DND-41 (cell line): Measurements from ENCODE around the gene TTK.

Experiments used
- ATAC-seq: fragments of 200-7000 bp; cut with Tn5 transposase; 3 replicates; pipeline ENCODE4 v1.9.1; 2021; ENCODE audit warnings: low read depth; ENCODE audit not compliant: insufficient read depth
- DNase-seq: peaks from one replicate; pipeline ENCODE4 v3.0.0-alpha.2; 2020
- H2AFZ ChIP-seq: 2 replicates; pipeline ENCODE4 v1.6.0; 2012; ENCODE audit warnings: low read depth, low read length
- H3K27ac ChIP-seq: 2 replicates; pipeline ENCODE4 v1.5.1; 2012; ENCODE audit warnings: low read length, inconsistent platforms
- H3K27me3 ChIP-seq: fragments of 200-600 bp; sonication (generic); 2 replicates; pipeline ENCODE4 v1.6.0; 2012; ENCODE audit warnings: low read length, mild to moderate bottlenecking, inconsistent platforms; ENCODE audit not compliant: insufficient read depth, poor library complexity
- H3K36me3 ChIP-seq: 2 replicates; pipeline ENCODE4 v1.5.1; 2012; ENCODE audit warnings: low read length, inconsistent platforms; ENCODE audit not compliant: insufficient read depth
- H3K4me1 ChIP-seq: 2 replicates; pipeline ENCODE4 v1.5.1; 2012; ENCODE audit warnings: mild to moderate bottlenecking, low read length; ENCODE audit not compliant: insufficient read depth
- H3K4me2 ChIP-seq: 2 replicates; pipeline ENCODE4 v1.6.0; 2012; ENCODE audit warnings: mild to moderate bottlenecking, moderate library complexity, low read length, inconsistent platforms; ENCODE audit not compliant: insufficient read depth
- H3K4me3 ChIP-seq, 2 experiments: fragments of 200-600 bp in 1 of 2; shearing (Covaris generic) in 1 of 2; 2 replicates each; pipeline ENCODE4 v1.5.1; 2012 to 2016; ENCODE audit warnings: inconsistent platforms in 2 of 2, low read length in 2 of 2, mild to moderate bottlenecking in 2 of 2, low read depth in 1 of 2, moderate library complexity in 1 of 2
- H3K79me2 ChIP-seq: 2 replicates; pipeline ENCODE4 v1.6.0; 2012; ENCODE audit warnings: low read length, inconsistent platforms; ENCODE audit not compliant: insufficient read depth
- H3K9ac ChIP-seq: 2 replicates; pipeline ENCODE4 v1.6.0; 2012; ENCODE audit warnings: low read depth, mild to moderate bottlenecking, inconsistent platforms, low read length, moderate library complexity
- H3K9me3 ChIP-seq: 2 replicates; pipeline ENCODE4 v1.5.1; 2012; ENCODE audit warnings: low read length, moderate library complexity, mild to moderate bottlenecking, inconsistent platforms; ENCODE audit not compliant: insufficient read depth, severe bottlenecking
- H4K20me1 ChIP-seq: 2 replicates; pipeline ENCODE4 v1.6.0; 2012; ENCODE audit warnings: low read length; ENCODE audit not compliant: insufficient read depth
- CTCF ChIP-seq: IDR thresholded peaks from 2 replicates; pipeline ENCODE4 v1.5.1; 2012; ENCODE audit warnings: borderline replicate concordance, low read length, moderate library complexity, mild to moderate bottlenecking; ENCODE audit not compliant: poor library complexity, severe bottlenecking; ENCODE audit errors: extremely low read depth
- EZH2 ChIP-seq: IDR thresholded peaks from 3 replicates; pipeline ENCODE4 v1.6.1; 2012; ENCODE audit warnings: borderline replicate concordance, low read depth, mild to moderate bottlenecking, moderate library complexity, low read length, inconsistent platforms; ENCODE audit not compliant: severe bottlenecking

The TTK gene

DNA sequence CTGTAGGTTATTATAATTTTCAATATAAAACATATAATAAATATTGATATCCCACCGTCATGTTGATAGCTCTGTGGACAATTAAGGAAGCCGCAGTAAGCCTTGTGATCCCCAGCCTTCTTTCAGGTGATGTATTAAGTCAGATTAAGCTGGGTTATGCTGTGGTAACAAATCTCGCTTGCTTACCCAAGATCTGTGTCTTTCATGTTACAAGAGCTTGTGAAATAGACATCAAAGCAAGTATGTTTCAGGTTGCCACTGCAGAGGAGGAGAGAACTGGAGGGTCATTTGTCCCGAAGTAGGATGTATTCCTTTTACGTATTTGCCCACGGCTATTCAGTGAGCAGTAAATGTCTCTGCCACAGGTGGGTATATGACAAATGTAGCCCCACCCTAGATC, 84.2 kb downstream of the TTK start:
- Histone ChIP-seq H4K20me1 (no peaks in the 10 kb centered on the region), H3K36me3 (no peaks in the 10 kb centered on the region), H3K79me2 (no peaks in the 10 kb centered on the region), H3K27ac (no peak overlapping the region), H3K4me2 (no peak overlapping the region), H3K4me1 (no peaks in the 10 kb centered on the region), H3K9me3 (no peaks in the 10 kb centered on the region), H2AFZ (no peak overlapping the region), H3K27me3 (no peaks in the 10 kb centered on the region), H3K9ac (no peak overlapping the region), H3K4me3 (no peak overlapping the region)
- TF ChIP-seq CTCF (no peak), EZH2 (no peak)
- DNase-seq (no peak), ATAC-seq (no peak)

DNA sequence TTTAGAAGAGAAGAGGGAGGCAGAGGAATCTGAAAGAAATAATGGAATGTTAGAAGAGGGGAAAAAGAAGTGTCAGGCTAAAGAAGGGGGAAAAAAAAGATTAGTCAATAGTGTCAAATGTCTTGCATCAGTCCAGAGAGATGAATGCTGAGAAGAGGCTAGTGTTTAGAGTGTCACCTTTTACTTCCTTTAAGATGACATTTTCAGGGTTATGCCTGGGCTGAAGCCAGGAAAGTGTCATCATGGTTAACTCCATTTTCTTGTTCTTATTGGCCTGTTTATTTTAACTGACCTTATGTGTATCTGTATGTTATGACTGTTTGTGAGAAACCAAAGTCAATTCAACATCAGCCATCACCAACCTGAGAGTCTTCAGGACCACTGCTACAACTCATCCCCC, 87.1 kb downstream of the TTK start:
- DNase-seq = no peak
- no peaks in the 10 kb centered on the region for H3K9me3 ChIP-seq
- no peaks in the 10 kb centered on the region; the same call in 1 of the 2 replicates for H3K4me1 ChIP-seq
- no peaks in the 10 kb centered on the region for H3K27me3 ChIP-seq
- H3K9ac ChIP-seq = no peak overlapping the region
- no peaks in the 10 kb centered on the region for H3K36me3 ChIP-seq
- ATAC-seq = no peak
- H3K4me3 ChIP-seq = no peak overlapping the region
- no peak overlapping the region for H2AFZ ChIP-seq
- H3K27ac ChIP-seq = no peak overlapping the region
- H3K79me2 ChIP-seq = no peaks in the 10 kb centered on the region
- no peak for TF ChIP-seq CTCF
- no peak for TF ChIP-seq EZH2
- no peak overlapping the region for H3K4me2 ChIP-seq
- H4K20me1 ChIP-seq = no peaks in the 10 kb centered on the region
